ENCODE measurements around the gene KCNT1. TPM values are rescaled to one million over a fixed set of nuclear protein-coding genes. Genes with fewer than 3 reads are reported as not detected.

KCNT1 gene
- total and polyA plus RNA-seq, 2 donors (not counting 3 experiments of a cell fraction or from before 2014, with no cell fraction given) = not detected

DNA sequence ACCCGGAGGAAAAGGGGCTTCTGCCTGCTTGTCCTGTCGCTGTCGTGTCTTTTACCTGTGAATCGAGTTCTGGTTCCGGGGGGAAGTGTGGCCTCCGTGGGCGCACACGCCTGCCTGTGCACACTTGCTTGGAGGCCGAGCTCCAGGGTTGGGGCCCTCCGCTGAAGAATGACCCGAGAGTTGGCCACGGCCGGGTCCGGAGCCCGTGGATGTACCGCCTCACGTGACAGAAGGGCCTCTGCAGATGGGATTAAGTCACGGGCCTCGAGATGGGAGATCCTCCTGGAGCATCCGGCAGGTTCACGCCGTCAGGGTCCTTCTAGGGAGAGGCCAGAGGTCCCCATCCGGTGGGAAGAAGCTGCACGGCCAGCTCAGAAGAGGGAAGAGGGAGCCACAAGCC is 81.0 kb downstream of the KCNT1 start:
- no peaks in the 10 kb centered on the region for H3K9me1 ChIP-seq (replicated peaks; ENCODE audit: control insufficient read depth, extremely low read depth, insufficient read depth, low read length)
- no TSS peak for BruUV-seq (replicated peaks)
- H2AFZ ChIP-seq (ENCODE audit: low read depth, low read length) = no peak overlapping the region
- no peaks in the 10 kb centered on the region for H3K79me2 ChIP-seq (ENCODE audit: control insufficient read depth, insufficient read depth, low read length)
- H4K20me1 ChIP-seq (replicated peaks; ENCODE audit: control insufficient read depth, extremely low read depth, insufficient read depth, low read length) = no peaks in the 10 kb centered on the region
- TF ChIP-seq JUN (IDR thresholded peaks at IDR 0.05; ENCODE audit: borderline replicate concordance, insufficient read depth, insufficient read length, low read depth) (no peak), GATA2 (IDR thresholded peaks at IDR 0.05; ENCODE audit: insufficient read depth, insufficient read length, low read depth, low read length) (no peak), POLR2A (IDR thresholded peaks at IDR 0.05; ENCODE audit: low read depth, low read length) (no peak), MYC (IDR thresholded peaks at IDR 0.05; ENCODE audit: low read depth, low read length) (no peak), FOS (IDR thresholded peaks at IDR 0.05; ENCODE audit: borderline replicate concordance, insufficient read depth, low read length) (no peak), EZH2 (IDR thresholded peaks at IDR 0.05; ENCODE audit: borderline replicate concordance, low read depth, low read length, severe bottlenecking) (no peak), POLR2AphosphoS5 (IDR thresholded peaks at IDR 0.05; ENCODE audit: insufficient read depth, low read depth, low read length) (no peak)
- TF ChIP-seq, protein P1, sequence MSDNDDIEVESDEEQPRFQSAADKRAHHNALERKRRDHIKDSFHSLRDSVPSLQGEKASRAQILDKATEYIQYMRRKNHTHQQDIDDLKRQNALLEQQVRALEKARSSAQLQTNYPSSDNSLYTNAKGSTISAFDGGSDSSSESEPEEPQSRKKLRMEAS (IDR thresholded peaks at IDR 0.05; ENCODE audit: insufficient read depth, insufficient read length) = no peak
- TF ChIP-seq, protein P2, sequence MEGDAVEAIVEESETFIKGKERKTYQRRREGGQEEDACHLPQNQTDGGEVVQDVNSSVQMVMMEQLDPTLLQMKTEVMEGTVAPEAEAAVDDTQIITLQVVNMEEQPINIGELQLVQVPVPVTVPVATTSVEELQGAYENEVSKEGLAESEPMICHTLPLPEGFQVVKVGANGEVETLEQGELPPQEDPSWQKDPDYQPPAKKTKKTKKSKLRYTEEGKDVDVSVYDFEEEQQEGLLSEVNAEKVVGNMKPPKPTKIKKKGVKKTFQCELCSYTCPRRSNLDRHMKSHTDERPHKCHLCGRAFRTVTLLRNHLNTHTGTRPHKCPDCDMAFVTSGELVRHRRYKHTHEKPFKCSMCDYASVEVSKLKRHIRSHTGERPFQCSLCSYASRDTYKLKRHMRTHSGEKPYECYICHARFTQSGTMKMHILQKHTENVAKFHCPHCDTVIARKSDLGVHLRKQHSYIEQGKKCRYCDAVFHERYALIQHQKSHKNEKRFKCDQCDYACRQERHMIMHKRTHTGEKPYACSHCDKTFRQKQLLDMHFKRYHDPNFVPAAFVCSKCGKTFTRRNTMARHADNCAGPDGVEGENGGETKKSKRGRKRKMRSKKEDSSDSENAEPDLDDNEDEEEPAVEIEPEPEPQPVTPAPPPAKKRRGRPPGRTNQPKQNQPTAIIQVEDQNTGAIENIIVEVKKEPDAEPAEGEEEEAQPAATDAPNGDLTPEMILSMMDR (IDR thresholded peaks at IDR 0.05; ENCODE audit: extremely low read depth in 1 of 2, insufficient read depth in 1 of 2, low read depth in 1 of 2, low read length in 2 of 2) = no peak
- H3K27ac ChIP-seq (ENCODE audit: insufficient read depth, low read depth, low read length) = no peak overlapping the region
- H3K4me1 ChIP-seq (ENCODE audit: control insufficient read depth, extremely low read depth, insufficient read depth, low read length) = no peaks in the 10 kb centered on the region
- no peak for DNase-seq (ENCODE audit: low read depth, low spot score)
- no peak overlapping the region for H3K4me2 ChIP-seq (ENCODE audit: insufficient read depth, low read length)
- dilution Hi-C loops (cut with MboI; ENCODE audit: extremely low pct_ligation_motif_present, low sequenced_read_pairs) (no loop called here), intact Hi-C loops (cut with micrococcal nuclease) (no loop called here)
- no peak overlapping the region for H3K4me3 ChIP-seq (replicated peaks in 1 of 3; ENCODE audit: insufficient read depth in 1 of 3, low read depth in 1 of 3, low read length in 3 of 3)
- ChIA-PET CTCF (no interaction called here), POLR2A (no interaction called here)
- no peaks in the 10 kb centered on the region for H3K9me3 ChIP-seq (replicated peaks; ENCODE audit: control insufficient read depth, insufficient read depth, low read length)
- no peak overlapping the region for H3K9ac ChIP-seq (replicated peaks; ENCODE audit: extremely low read depth, insufficient read depth, low read length)
- FAIRE-seq = no peak
- H3K27me3 ChIP-seq (ENCODE audit: control insufficient read depth in 2 of 2, insufficient read depth in 2 of 2, low read length in 2 of 2) = no peaks in the 10 kb centered on the region
- no peaks in the 10 kb centered on the region for H3K36me3 ChIP-seq (ENCODE audit: control insufficient read depth in 2 of 2, extremely low read depth in 1 of 2, insufficient read depth in 2 of 2, low read length in 2 of 2)
